ENCODE data around the gene DSN1.

DNA sequence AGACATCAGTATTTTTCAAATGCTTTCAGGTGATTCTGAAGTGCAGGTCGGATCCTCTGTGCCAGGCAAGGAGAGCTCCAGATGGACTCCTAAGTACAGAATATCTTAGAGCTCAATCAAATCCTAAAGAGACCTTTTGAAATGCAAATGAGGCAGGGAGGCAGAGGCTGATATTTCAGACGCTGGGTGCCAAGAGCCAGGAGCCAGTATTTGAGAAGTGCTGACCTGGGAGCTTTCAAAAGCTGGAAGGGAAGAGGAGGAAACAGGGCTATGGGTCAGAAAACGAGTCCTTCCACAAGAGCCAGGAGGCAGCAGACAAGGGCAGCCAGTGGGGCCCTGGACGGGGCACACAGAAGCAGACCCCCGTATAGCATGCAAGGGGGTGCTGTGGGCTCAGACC lies 46.1 kb upstream of the DSN1 start:
- TF ChIP-seq CTCF (conservative IDR thresholded peaks at IDR 0.05; ENCODE audit: low read length) (no peak), EZH2phosphoT487 (IDR thresholded peaks at IDR 0.05; ENCODE audit: borderline replicate concordance) (no peak)

Data from Loucy (cell line).